Measurements from ENCODE around the gene LCK. TPM values are rescaled to one million over a fixed set of nuclear protein-coding genes. Genes with fewer than 3 reads are reported as not detected.

Gene LCK
- total RNA-seq, result not detected in 2 replicates

DNA sequence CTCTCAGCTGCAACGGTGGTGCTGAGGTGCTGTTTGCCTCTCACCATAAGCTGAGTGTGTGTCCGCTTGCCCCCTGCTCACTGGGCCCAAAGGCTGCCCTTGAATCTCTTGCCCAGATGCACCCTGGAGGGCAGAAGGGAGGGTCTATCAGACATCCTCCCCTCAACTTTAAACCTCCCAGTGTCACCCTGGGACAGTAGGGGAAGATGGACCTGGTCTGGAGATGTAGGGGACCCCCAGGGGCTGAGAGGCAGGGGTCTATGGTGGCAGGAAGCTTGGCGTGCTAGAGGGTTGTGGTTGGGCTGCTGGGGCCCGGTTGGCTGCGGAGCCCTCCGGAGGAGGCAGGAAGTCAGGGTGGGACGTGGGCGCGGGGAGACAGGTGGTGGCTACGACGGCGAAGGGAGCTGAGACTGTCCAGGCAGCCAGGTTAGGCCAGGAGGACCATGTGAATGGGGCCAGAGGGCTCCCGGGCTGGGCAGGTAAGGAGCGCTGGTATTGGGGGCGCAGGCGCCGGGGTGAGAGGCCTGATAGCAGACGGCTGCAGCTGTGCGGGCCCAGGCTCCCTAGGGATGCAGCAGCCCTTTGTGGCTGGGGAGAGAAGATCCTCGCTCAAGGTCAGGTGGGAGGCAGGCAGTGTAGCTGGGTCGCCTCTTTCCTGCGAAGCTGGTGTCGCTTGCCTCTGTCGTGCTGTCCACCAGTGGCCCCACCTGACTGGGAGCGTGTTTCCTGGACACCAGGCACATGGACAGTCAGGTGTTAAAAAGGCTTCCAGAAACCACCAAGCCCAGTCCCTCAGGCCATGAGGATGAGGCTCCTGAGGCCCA, at the start of gene LCK:
Gene LCK (plus strand): TSS at position 373 of the 824 bp plus-strand sequence. CDS start 23,065 bp downstream, outside the sequence.

DNA sequence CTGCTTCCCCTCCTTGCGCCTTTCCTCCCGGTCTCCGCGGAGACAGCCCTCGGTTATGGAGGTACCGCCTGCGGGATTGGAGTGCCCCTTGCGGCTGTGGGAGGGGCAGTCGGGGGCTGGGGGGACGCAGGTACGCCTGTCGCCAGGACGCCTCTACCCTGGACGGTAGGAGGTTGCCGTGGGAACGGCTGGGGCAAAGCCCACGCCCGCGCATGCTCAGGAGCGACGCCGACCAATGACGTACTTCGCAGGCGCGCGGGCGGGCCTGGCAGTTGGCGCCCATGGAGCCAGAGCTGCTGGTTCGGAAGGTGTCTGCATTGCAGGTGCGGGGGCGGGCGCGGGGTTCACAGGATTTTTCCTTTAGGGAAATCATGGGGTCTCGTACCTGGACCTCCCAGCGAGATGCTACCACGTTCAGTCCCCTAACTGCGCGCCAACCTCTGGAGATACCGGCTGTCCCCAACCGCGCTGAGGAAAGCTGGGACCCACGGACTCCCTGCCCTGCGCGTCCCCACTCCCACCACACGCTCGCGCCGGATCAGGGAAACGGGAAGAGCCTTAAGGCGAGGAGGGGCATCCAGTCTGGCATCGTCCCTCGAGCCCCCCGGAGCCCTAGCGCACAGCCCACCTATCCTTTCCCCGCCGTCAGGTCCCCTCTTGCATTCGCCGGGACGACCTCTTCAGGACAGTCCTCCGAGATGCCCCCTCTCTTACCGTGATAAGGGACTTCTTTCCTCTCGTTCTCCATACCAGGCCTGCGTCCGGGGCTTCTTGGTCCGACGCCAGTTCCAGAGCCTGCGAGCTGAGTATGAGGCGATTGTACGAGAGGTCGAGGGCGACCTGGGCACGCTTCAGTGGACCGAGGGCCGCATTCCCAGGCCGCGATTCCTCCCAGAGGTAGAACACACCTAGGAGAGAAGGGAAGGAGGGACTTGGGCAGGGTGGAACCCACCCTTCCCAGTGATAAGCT, 45.4 kb upstream of the LCK start, which contains the start of gene IQCC:
Gene IQCC (plus strand): TSS at position 271 of the 970 bp plus-strand sequence. CDS start 11 bp downstream, at position 282.

DNA sequence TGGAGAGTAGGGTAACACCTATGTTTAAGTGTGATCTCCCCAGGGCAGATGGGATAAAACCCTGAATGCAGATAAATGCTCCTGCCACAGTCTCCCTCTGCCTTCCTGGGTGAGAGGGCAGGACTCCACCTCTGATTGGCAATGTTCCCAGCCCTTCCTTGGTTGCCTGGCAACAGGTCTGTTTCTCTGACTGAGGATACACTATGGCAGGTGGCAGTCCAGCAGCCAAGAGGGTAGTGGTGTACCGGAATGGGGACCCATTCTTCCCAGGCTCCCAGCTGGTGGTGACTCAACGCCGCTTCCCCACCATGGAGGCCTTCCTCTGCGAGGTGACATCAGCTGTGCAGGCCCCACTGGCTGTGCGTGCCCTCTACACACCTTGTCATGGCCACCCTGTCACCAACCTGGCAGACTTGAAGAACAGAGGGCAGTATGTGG, 42.2 kb upstream of the LCK start, which contains the start of gene DCDC2B:
Gene DCDC2B (plus strand): TSS at position 199 of the 438 bp plus-strand sequence. CDS start 5 bp downstream, at position 204.

DNA sequence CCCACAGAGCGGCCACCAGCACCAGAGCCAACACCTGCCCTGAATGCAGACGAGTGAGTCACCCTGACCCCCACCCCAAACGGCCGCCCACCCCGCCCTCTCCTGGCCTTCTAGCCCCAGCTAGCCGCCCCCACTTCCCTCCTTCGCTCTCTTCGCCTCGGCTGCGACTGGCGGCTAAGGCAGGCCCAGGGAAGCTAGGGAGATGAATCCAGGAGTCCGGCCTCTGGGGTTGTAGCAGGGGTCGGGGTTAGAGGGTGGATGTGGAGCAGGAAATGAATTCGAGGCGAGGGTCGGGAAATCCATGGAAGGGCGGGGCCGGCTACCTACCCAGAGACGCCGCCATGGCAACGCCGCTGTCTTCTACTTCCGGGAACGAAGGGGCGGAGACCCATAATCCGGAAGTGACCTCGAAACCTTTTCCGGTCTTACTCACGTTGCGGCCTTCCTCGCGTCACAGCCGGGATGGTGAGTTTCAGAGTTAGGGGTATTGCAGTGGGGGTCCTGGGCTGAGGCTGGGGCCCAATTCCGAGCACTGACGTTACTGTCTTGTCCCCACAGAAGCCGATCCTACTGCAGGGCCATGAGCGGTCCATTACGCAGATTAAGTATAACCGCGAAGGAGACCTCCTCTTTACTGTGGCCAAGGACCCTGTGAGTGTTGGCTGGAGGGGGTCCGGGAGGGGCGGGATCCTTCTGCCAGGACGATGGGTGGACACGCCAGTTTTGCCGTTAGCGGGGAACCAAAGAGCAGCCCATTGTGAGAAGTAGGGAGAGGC, 28.9 kb upstream of the LCK start, which contains the start of the genes EIF3I and TMEM234:
Gene EIF3I (plus strand): TSS at position 428 of the 776 bp plus-strand sequence. CDS start 35 bp downstream, at position 463.
Gene TMEM234 (minus strand): TSS at position 374 of the 776 bp plus-strand sequence. CDS start 31 bp downstream, at position 343.

DNA sequence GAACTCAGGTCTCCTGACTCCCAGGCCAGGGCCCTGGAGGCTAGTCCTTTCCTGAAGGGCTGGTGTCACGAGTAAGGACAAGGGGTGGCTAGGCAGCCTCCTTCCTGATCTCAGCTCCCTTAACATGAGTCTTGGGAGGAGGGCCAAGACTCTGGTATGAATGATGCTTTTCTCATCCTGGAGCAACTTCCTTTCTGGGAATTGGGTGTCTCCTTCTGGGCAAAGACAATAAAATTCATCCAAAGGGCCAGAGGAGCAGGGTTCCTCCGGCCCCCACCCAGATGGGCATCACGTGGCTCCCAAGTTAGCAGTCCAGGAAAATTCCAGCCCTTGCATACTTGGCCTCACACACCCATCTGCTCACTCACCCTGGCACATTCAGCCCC, 4.2 kb upstream of the LCK start, which contains the start of gene FAM167B:
Gene FAM167B (plus strand): TSS at position 335 of the 386 bp plus-strand sequence. CDS start 200 bp downstream, outside the sequence.

DNA sequence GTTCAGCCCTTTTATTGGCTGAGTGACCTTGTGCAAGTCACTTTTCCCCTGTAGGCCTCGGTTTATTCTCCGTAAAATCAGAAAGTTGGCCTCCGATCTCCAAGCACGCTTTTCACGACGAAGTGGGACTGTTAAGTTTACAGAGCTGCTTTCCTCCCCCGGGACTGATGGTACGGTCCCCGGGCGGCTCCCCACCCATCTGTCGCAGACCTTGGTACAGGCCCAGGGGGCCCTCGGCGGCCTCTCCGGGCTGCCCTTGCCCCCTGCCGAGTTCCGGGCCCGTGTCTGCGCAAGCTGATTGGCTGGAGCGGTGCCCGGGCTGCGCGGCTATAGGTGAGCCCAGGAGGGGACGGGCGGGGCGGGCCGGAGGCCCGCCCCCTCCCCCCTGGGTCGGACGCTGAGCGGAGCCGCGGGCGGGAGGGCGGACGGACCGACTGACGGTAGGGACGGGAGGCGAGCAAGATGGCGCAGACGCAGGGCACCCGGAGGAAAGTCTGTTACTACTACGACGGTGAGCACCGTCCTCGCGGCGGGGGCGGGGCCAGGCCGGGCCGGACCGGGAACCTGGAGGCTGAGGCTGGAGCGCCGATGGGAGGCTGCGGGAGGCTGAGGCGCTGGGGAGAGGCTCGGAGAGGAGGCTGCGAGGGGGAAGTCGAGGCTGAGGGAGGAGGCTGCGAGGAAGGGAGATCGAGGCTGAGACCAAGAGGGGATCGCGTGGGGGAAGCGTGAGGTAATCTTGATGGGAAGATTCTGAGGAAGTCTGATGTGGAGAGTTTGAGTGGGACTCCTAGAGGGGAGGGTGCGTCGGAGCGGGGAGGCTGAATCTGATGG, 40.9 kb downstream of the LCK start, which contains the start of gene HDAC1:
Gene HDAC1 (plus strand): TSS at position 376 of the 831 bp plus-strand sequence. CDS start 87 bp downstream, at position 463.

Other genes starting within 250 kb of the LCK start
- gene KHDRBS1, start 237.4 kb upstream of the LCK start, total RNA-seq, result 82.7 and 95.7 TPM in 2 replicates
- gene TMEM39B, start 178.3 kb upstream of the LCK start, total RNA-seq, result 5.1 and 7.8 TPM in 2 replicates
- 45.3 and 47.7 TPM in 2 replicates for gene KPNA6, start 143.2 kb upstream of the LCK start, total RNA-seq
- gene TXLNA, start 71.6 kb upstream of the LCK start, total RNA-seq, result 57.9 and 77.3 TPM in 2 replicates
- gene CCDC28B, start 50.7 kb upstream of the LCK start, total RNA-seq, result 17.6 and 17.9 TPM in 2 replicates
- 1.4 and 2.1 TPM in 2 replicates for gene IQCC, start 45.6 kb upstream of the LCK start, total RNA-seq
- gene DCDC2B, start 42.2 kb upstream of the LCK start, total RNA-seq, result not detected in 2 replicates
- 14.2 and 16.4 TPM in 2 replicates for gene TMEM234, start 28.9 kb upstream of the LCK start, total RNA-seq
- gene EIF3I, start 28.9 kb upstream of the LCK start, total RNA-seq, result 502 and 539 TPM in 2 replicates
- 0.35 TPM in 1 of 2 replicates, not detected in the other for gene FAM167B, start 4.0 kb upstream of the LCK start, total RNA-seq
- 65.6 and 69.5 TPM in 2 replicates for gene HDAC1, start 40.8 kb downstream of the LCK start, total RNA-seq
- 38.6 and 39.5 TPM in 2 replicates for gene MARCKSL1, start 85.0 kb downstream of the LCK start, total RNA-seq
- 0.89 TPM in 1 of 2 replicates, not detected in the other for gene FAM229A, start 111.2 kb downstream of the LCK start, total RNA-seq
- gene TSSK3, start 111.3 kb downstream of the LCK start, total RNA-seq, result not detected in 2 replicates
- gene BSDC1, start 143.2 kb downstream of the LCK start, total RNA-seq, result 64.7 and 77.3 TPM in 2 replicates
- gene ZBTB8B, start 213.8 kb downstream of the LCK start, total RNA-seq, result not detected in 2 replicates

Measured in myometrial cell (primary cell).